ENCODE measurements around the gene CD79A.

The CD79A gene

DNA sequence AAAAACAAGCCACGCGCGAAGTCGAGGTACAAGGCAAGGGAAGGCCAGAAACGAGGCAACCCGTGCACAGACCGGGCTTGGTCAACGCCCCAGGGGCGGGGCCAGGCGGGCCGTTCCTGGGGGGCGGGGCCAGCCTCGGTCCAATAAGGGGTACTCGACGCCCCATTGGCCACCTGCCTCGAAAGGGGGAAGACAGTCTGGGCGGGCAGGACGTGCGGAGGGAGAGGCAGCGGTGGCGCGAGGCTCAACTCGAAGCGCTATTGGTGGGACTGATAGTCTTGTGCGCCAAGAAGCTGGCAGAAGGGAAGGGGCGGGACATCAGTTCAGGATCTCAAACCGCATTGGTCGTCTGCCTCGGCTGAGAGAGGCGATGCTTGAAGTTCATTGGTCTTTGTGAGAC is 32.5 kb upstream of the CD79A start, which contains the start of gene LYPD4:
Gene LYPD4 (minus strand): TSS at position 83 of the 400 bp plus-strand sequence. CDS start 5,398 bp downstream, outside the sequence.
- no peak within 1 kb of the TSS for H3K4me2 ChIP-seq (ENCODE audit: low read length)
- H3K9me3 ChIP-seq (ENCODE audit: control insufficient read depth, low read length) = no peaks in the 10 kb centered on the region
- H3K79me2 ChIP-seq = no peaks in the 10 kb centered on the region
- TF ChIP-seq, protein P1, sequence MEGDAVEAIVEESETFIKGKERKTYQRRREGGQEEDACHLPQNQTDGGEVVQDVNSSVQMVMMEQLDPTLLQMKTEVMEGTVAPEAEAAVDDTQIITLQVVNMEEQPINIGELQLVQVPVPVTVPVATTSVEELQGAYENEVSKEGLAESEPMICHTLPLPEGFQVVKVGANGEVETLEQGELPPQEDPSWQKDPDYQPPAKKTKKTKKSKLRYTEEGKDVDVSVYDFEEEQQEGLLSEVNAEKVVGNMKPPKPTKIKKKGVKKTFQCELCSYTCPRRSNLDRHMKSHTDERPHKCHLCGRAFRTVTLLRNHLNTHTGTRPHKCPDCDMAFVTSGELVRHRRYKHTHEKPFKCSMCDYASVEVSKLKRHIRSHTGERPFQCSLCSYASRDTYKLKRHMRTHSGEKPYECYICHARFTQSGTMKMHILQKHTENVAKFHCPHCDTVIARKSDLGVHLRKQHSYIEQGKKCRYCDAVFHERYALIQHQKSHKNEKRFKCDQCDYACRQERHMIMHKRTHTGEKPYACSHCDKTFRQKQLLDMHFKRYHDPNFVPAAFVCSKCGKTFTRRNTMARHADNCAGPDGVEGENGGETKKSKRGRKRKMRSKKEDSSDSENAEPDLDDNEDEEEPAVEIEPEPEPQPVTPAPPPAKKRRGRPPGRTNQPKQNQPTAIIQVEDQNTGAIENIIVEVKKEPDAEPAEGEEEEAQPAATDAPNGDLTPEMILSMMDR (IDR thresholded peaks at IDR 0.05) = no peak
- H3K4me1 ChIP-seq = no peaks in the 10 kb centered on the region
- H3K36me3 ChIP-seq (ENCODE audit: control insufficient read depth, insufficient read depth, low read length) = no peaks in the 10 kb centered on the region
- no peak within 1 kb of the TSS for H3K4me3 ChIP-seq (ENCODE audit: low read depth, low read length)
- H2AFZ ChIP-seq = no peak within 1 kb of the TSS
- H3K9ac ChIP-seq = no peak within 1 kb of the TSS
- no peaks in the 10 kb centered on the region for H3K27me3 ChIP-seq (ENCODE audit: control insufficient read depth, insufficient read depth, low read length)
- H3K27ac ChIP-seq = no peak within 1 kb of the TSS

DNA sequence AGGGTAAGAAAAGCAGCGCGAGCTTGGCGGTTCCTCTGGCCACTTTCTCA is 32.3 kb upstream of the CD79A start, which contains the start of gene DMRTC2:
Gene DMRTC2 (plus strand): TSS at position 42 of the 50 bp plus-strand sequence. CDS start 2,387 bp downstream, outside the sequence.
- H3K4me1 ChIP-seq = no peaks in the 10 kb centered on the region
- no peak within 1 kb of the TSS for H3K9ac ChIP-seq
- no peaks in the 10 kb centered on the region for H3K79me2 ChIP-seq

DNA sequence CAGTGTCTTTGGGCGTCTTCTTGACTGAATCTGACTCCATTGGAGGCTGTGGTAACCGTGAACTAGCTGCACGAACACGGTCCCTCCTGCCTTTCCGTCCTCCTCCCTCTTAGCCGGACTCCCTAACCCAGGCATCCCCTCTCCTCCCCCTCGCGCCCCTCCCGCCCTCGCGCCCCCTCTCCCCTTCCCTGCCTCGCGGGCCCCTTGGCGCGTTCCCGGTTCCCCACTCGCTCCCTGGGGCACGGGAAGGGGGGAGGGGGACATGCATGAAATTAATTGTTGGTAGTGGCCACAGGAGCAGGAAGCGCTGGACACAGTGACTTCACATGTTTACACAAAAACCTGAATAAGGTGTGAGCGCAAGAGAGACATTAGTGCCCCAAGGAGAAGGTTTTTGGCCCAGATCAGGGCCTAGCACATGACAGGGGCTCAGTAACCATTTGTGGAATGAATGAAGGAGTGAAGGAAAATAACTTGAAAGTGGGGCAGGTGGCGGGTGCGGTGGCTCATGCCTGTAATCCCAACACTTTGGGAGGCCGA is 32.0 kb upstream of the CD79A start:
- Histone ChIP-seq H3K27me3 (ENCODE audit: control insufficient read depth, insufficient read depth, low read length) (no peaks in the 10 kb centered on the region), H3K9ac (no peak overlapping the region), H3K4me2 (ENCODE audit: low read length) (no peak overlapping the region), H3K9me3 (ENCODE audit: control insufficient read depth, low read length) (no peaks in the 10 kb centered on the region), H3K36me3 (ENCODE audit: control insufficient read depth, insufficient read depth, low read length) (no peaks in the 10 kb centered on the region), H2AFZ (no peak overlapping the region), H3K79me2 (no peaks in the 10 kb centered on the region), H3K4me1 (no peaks in the 10 kb centered on the region), H3K4me3 (ENCODE audit: low read depth, low read length) (no peak overlapping the region), H3K27ac (no peak overlapping the region)
- TF ChIP-seq, protein P1 (IDR thresholded peaks at IDR 0.05) = no peak

More for the DNA sequence above, 32.3 kb upstream of the CD79A start, which contains the start of gene DMRTC2:
- H3K27ac ChIP-seq = no peak within 1 kb of the TSS
- H3K4me3 ChIP-seq (ENCODE audit: low read depth, low read length) = no peak within 1 kb of the TSS
- H3K36me3 ChIP-seq (ENCODE audit: control insufficient read depth, insufficient read depth, low read length) = no peaks in the 10 kb centered on the region
- H3K9me3 ChIP-seq (ENCODE audit: control insufficient read depth, low read length) = no peaks in the 10 kb centered on the region
- TF ChIP-seq, protein P1 (IDR thresholded peaks at IDR 0.05) = no peak
- H2AFZ ChIP-seq = no peak within 1 kb of the TSS
- H3K27me3 ChIP-seq (ENCODE audit: control insufficient read depth, insufficient read depth, low read length) = no peaks in the 10 kb centered on the region
- H3K4me2 ChIP-seq (ENCODE audit: low read length) = no peak within 1 kb of the TSS

DNA sequence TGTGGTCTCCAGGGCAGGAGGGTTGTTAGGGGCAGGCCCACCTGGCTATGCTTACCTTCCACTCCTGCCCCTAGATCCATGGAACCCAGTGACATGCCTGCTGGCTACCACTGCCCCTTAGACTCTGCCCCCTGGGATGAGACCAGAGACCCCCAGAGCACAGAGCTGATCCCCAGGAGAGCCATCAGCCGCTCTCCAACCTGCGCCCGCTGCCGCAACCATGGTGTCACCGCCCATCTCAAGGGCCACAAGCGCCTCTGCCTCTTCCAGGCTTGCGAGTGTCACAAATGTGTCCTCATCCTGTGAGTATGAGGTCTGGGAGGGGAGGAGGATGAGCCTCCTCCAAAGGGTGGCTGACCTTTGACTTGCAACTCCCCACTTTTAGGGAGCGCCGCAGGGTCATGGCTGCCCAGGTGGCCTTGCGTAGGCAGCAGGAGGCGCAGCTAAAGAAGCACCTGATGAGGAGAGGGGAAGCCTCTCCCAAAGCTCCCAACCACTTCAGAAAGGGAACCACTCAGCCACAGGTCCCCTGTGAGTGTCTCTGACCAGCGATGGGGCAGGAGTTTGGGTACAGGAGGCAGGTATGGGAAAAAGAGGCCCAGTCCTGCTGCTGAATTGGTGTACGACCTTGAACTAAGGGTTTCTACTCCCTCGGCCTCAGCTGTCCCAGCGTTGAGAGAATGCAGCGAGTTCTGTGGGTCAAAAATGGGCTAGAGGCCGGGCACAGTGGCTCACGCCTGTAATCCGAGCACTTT is 29.6 kb upstream of the CD79A start:
- Histone ChIP-seq H3K4me1 (no peaks in the 10 kb centered on the region), H3K4me2 (ENCODE audit: low read length) (no peak overlapping the region), H3K27ac (no peak overlapping the region), H3K9ac (no peak overlapping the region), H3K79me2 (no peaks in the 10 kb centered on the region), H3K27me3 (ENCODE audit: control insufficient read depth, insufficient read depth, low read length) (no peaks in the 10 kb centered on the region), H3K4me3 (ENCODE audit: low read depth, low read length) (no peak overlapping the region), H3K9me3 (ENCODE audit: control insufficient read depth, low read length) (no peaks in the 10 kb centered on the region), H3K36me3 (ENCODE audit: control insufficient read depth, insufficient read depth, low read length) (no peaks in the 10 kb centered on the region), H2AFZ (no peak overlapping the region)
- TF ChIP-seq, protein P1 (IDR thresholded peaks at IDR 0.05) = no peak

DNA sequence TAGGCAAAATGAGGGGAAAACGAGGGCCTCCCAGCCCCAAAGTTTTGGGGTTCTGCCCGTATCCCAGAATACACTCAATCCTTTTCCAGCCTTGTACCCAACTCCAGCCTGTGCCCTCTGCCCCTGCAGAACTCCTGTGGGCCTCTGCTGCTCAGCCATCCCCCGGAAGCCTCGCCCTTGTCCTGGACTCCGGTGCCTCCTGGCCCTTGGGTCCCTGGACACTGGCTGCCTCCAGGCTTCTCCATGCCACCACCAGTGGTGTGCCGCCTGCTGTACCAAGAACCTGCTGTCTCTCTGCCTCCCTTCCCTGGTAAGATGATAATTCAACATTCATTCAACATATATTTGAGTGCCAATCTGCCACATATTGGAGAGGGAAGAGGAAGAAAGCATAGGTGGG is 28.4 kb upstream of the CD79A start:
- Histone ChIP-seq H3K4me3 (ENCODE audit: low read depth, low read length) (no peak overlapping the region), H3K4me2 (ENCODE audit: low read length) (no peak overlapping the region), H2AFZ (no peak overlapping the region), H3K79me2 (no peaks in the 10 kb centered on the region), H3K9ac (no peak overlapping the region), H3K36me3 (ENCODE audit: control insufficient read depth, insufficient read depth, low read length) (no peaks in the 10 kb centered on the region), H3K27ac (no peak overlapping the region), H3K4me1 (no peaks in the 10 kb centered on the region), H3K9me3 (ENCODE audit: control insufficient read depth, low read length) (no peaks in the 10 kb centered on the region), H3K27me3 (ENCODE audit: control insufficient read depth, insufficient read depth, low read length) (no peaks in the 10 kb centered on the region)
- TF ChIP-seq, protein P1 (IDR thresholded peaks at IDR 0.05) = no peak
